DOHH2 (cell line): Measurements from ENCODE around the gene TXNDC9.

ENCODE experiments used
- CTCF ChIP-seq: fragments of 200-600 bp; sonication (generic); IDR thresholded peaks from one replicate; pipeline ENCODE4 v1.5.1; 2014; ENCODE audit warnings: antibody characterized with exemption, mild to moderate bottlenecking, low read depth, low read length; ENCODE audit not compliant: poor library complexity, severe bottlenecking
- EZH2phosphoT487 ChIP-seq: fragments of 200-600 bp; sonication (generic); IDR thresholded peaks from 2 replicates; pipeline ENCODE4 v1.6.1; 2017; ENCODE audit warnings: borderline replicate concordance, mild to moderate bottlenecking, antibody characterized with exemption, low read length, moderate library complexity, mixed read lengths

GRCh38 chr2:99348173-99348572, 12.0 kb upstream of the TXNDC9 start:
- TF ChIP-seq CTCF (no peak), EZH2phosphoT487 (no peak)
